Measurements from ENCODE around the gene DHRS4L2.

DNA sequence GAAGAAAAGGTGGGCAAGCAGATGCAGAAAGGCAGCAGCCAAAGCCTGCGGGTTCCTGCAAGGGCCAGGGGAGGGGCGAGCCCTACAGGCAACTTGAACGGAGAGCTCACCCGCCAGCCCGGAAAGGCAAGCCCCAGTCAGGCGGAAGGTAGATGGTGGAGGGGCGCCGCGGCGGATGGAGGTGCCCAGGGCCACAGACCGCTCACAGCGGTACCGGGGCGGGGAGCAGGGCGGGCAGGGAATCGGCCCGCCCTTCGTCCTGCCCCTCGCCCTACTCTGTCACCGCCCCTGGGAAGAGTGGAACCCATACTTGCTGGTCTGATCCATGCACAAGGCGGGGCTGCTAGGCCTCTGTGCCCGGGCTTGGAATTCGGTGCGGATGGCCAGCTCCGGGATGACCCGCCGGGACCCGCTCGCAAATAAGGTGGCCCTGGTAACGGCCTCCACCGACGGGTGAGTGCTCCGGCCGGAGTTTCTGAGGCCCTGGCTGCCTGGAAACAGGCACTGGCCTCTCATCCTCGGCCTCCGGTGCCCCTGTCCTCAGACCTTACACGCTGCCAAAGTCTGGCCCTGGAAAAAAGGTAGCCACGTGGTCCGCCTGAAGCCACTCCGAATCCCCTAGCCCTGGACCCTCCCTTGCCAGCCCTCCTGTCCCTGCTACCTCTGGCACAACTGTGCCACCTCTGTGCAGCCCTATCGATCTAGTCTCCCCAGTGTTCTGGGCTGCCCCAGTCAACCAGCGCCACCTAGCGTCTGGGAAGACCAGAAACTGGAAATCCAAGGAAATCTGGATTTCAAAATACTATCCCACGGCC lies 35.1 kb upstream of the DHRS4L2 start, which contains the start of gene DHRS4:
- TF ChIP-seq GATA2 (IDR thresholded peaks at IDR 0.05; ENCODE audit: low read depth, low read length) (no peak), GATA3 (IDR thresholded peaks at IDR 0.05; ENCODE audit: low read depth, low read length) (no peak)
